K562 (cell line): ENCODE measurements around the gene DRC3. TPM values are rescaled to one million over a fixed set of nuclear protein-coding genes. Genes with fewer than 3 reads are reported as not detected.

ENCODE experiments used
- ATAC-seq: fragments of 200-7000 bp; cut with Tn5 transposase; 3 replicates; pipeline ENCODE4 v1.9.1; 2020; ENCODE audit warnings: moderate library complexity
- BruUV-seq: library from RNA; stranded (reverse); fragments of 400-500 nt; replicated peaks from 2 replicates; lab custom pipeline; 2021; lab: Mats Ljungman, UMichigan
- CTCF ChIA-PET: fragments of 300-600 bp; formaldehyde crosslinking; extraction: SDS; loops from one replicate; lab custom pipeline; 2021; ENCODE audit warnings: low intra/inter-chr PET ratio; lab: Yijun Ruan, JAX
- POLR2A ChIA-PET: fragments of 300-600, 350-650 bp; sonication (Branson Sonifier 250); formaldehyde crosslinking; extraction: SDS; loops from one replicate; lab custom pipeline; 2021; ENCODE audit warnings: antibody characterized with exemption, inconsistent platforms; lab: Yijun Ruan, JAX
- DNase-seq, 4 experiments: peaks; one replicate each; pipeline versions ENCODE4 v3.0.0 to v3.0.0-alpha.2; 2011 to 2018; ENCODE audit warnings: low spot score in 3 of 4, mixed read lengths in 3 of 4; ENCODE audit errors: extremely low read depth in 1 of 4
- FAIRE-seq: peaks from 2 replicates; lab custom pipeline; 2011; peaks lifted over from hg19 to GRCh38; lab: Jason Lieb, UNC
- H2AFZ ChIP-seq: 2 replicates; pipeline ENCODE4 v1.6.0; 2011; ENCODE audit warnings: low read depth, low read length, control low read depth, inconsistent platforms
- H3K27ac ChIP-seq: fragments of 200-600 bp; 3 replicates; pipeline ENCODE4 v1.8.0; 2011; ENCODE audit warnings: low read depth, mild to moderate bottlenecking, control low read depth, inconsistent platforms, low read length, moderate library complexity, mixed read lengths; ENCODE audit errors: extremely low read depth
- H3K27me3 ChIP-seq, 2 experiments: fragments of 300-600 bp in 1 of 2; 2 replicates in 1 of 2; 3 replicates in 1 of 2; pipeline versions ENCODE4 v1.6.0 to v1.8.0; 2011; ENCODE audit warnings: inconsistent platforms in 2 of 2, low read length in 2 of 2, mild to moderate bottlenecking in 1 of 2, mixed read lengths in 1 of 2, moderate library complexity in 1 of 2; ENCODE audit not compliant: control insufficient read depth in 2 of 2, insufficient read depth in 2 of 2
- H3K36me3 ChIP-seq: fragments of 300-600 bp; 3 replicates; pipeline ENCODE4 v1.8.0; 2011; ENCODE audit warnings: mild to moderate bottlenecking, low read length, inconsistent platforms; ENCODE audit not compliant: control insufficient read depth, insufficient read depth
- H3K4me1 ChIP-seq, 2 experiments: fragments of 200-600 bp in 1 of 2; replicated peaks in 1 of 2; 2 replicates in 1 of 2; 3 replicates in 1 of 2; pipeline versions ENCODE4 v1.5.1 to v1.8.0; 2011; ENCODE audit warnings: inconsistent platforms in 2 of 2, low read length in 2 of 2, mild to moderate bottlenecking in 1 of 2, mixed read lengths in 1 of 2, moderate library complexity in 1 of 2; ENCODE audit not compliant: control insufficient read depth in 2 of 2, insufficient read depth in 2 of 2
- H3K4me2 ChIP-seq: 2 replicates; pipeline ENCODE4 v1.6.1; 2011; ENCODE audit warnings: low read length, control low read depth, inconsistent platforms, mixed read lengths; ENCODE audit not compliant: insufficient read depth
- H3K4me3 ChIP-seq: fragments of 200-600 bp; sonication (generic), shearing (Covaris generic); 2 replicates; pipeline ENCODE4 v1.5.1; 2016; ENCODE audit warnings: control low read depth, inconsistent platforms
- H3K79me2 ChIP-seq: fragments of 200-600 bp; 3 replicates; pipeline ENCODE4 v1.8.0; 2011; ENCODE audit warnings: low read length, inconsistent platforms; ENCODE audit not compliant: control insufficient read depth, insufficient read depth
- H3K9ac ChIP-seq, 2 experiments: 2 replicates each; pipeline versions ENCODE4 v1.6.0 to v1.6.1; 2011; ENCODE audit warnings: low read depth in 2 of 2, low read length in 2 of 2, control low read depth in 1 of 2, inconsistent platforms in 1 of 2, mild to moderate bottlenecking in 1 of 2, mixed read lengths in 1 of 2; ENCODE audit not compliant: insufficient read depth in 1 of 2
- H3K9me1 ChIP-seq: one replicate; pipeline ENCODE4 v1.6.0; 2011; ENCODE audit warnings: inconsistent platforms, mild to moderate bottlenecking, low read length, moderate library complexity; ENCODE audit not compliant: control insufficient read depth, insufficient read depth
- H3K9me3 ChIP-seq: replicated peaks from 2 replicates; pipeline ENCODE4 v1.5.1; 2011; ENCODE audit warnings: low read depth, low read length, inconsistent platforms; ENCODE audit not compliant: control insufficient read depth, insufficient read depth
- H4K20me1 ChIP-seq: replicated peaks from 2 replicates; pipeline ENCODE4 v1.6.1; 2011; ENCODE audit warnings: low read length, inconsistent platforms, mixed read lengths; ENCODE audit not compliant: control insufficient read depth, insufficient read depth
- DPF2 ChIP-seq: fragments of 450-650 bp; IDR thresholded peaks from 2 replicates; pipeline ENCODE4 v1.6.1; 2016
- ELF4 ChIP-seq: fragments of 450-650 bp; formaldehyde crosslinking; IDR thresholded peaks from 2 replicates; pipeline ENCODE4 v1.4.0; 2022; ENCODE audit warnings: missing genetic modification characterization
- GABPA ChIP-seq: fragments of 200-800 bp; sonication (Bioruptor generic); conservative IDR thresholded peaks from 2 replicates; pipeline ENCODE4 v1.6.1; 2016; ENCODE audit warnings: low read depth, missing genetic modification characterization, missing compliant biosample characterization
- HOXB6 ChIP-seq: fragments of 250-450 bp; sonication (Bioruptor Pico); IDR thresholded peaks from 2 replicates; pipeline ENCODE4 v1.5.1; 2022; ENCODE audit warnings: mild to moderate bottlenecking, borderline replicate concordance
- ILF3 ChIP-seq: fragments of 450-650 bp; IDR thresholded peaks from 2 replicates; pipeline ENCODE4 v1.6.1; 2018; ENCODE audit warnings: antibody characterized with exemption, mild to moderate bottlenecking, moderate library complexity, borderline replicate concordance
- JUND ChIP-seq, 2 experiments: IDR thresholded peaks; 2 replicates in 1 of 2; 3 replicates in 1 of 2; pipeline ENCODE4 v1.6.1; 2011; ENCODE audit warnings: borderline replicate concordance in 2 of 2, low read depth in 2 of 2, low read length in 2 of 2, improper control_type of control experiment in 1 of 2, missing biosample characterization in 1 of 2, missing genetic modification characterization in 1 of 2, missing genetic modification reagents in 1 of 2
- NEUROD1 ChIP-seq: fragments of 150-350 bp; IDR thresholded peaks from 2 replicates; pipeline ENCODE4 v1.6.1; 2014; ENCODE audit warnings: borderline replicate concordance, low read length, low read depth; ENCODE audit not compliant: partially characterized antibody
- PHB ChIP-seq: fragments of 250-450 bp; sonication (Bioruptor Pico); IDR thresholded peaks from 2 replicates; pipeline ENCODE4 v1.5.0; 2021
- POLR3A ChIP-seq: IDR thresholded peaks from 2 replicates; pipeline ENCODE4 v1.6.1; 2011; ENCODE audit warnings: borderline replicate concordance, mild to moderate bottlenecking, moderate library complexity; ENCODE audit not compliant: insufficient read length, insufficient read depth; ENCODE audit errors: extremely low read depth
- RAD51 ChIP-seq: fragments of 450-650 bp; IDR thresholded peaks from 2 replicates; pipeline ENCODE4 v1.7.1; 2016; ENCODE audit warnings: low read depth, mild to moderate bottlenecking, borderline replicate concordance
- YY1 ChIP-seq, 3 experiments: IDR thresholded peaks; 2 replicates each; pipeline ENCODE4 v1.6.1; 2011; ENCODE audit warnings: low read length in 2 of 3, mild to moderate bottlenecking in 2 of 3, moderate library complexity in 2 of 3, borderline replicate concordance in 1 of 3, control low read depth in 1 of 3, low read depth in 1 of 3; ENCODE audit not compliant: insufficient read depth in 3 of 3, insufficient replicate concordance in 2 of 3, control insufficient read depth in 1 of 3, insufficient read length in 1 of 3; ENCODE audit errors: extremely low read depth in 1 of 3
- ZNF584 ChIP-seq: fragments of 200-800 bp; sonication (Bioruptor generic); IDR thresholded peaks from 2 replicates; pipeline ENCODE4 v1.6.1; 2016; ENCODE audit warnings: low read depth, mild to moderate bottlenecking, missing genetic modification characterization, missing compliant biosample characterization
- WGBS: fragments of 100-300 bp; shearing (Covaris generic); methylation state at CpG from one replicate; pipeline ENCODE4 v1.1.6; 2016; ENCODE audit warnings: low coverage, mixed read lengths; ENCODE audit not compliant: insufficient coverage; ENCODE audit errors: missing lambda C conversion rate; 5-methylcytosine and 5-hydroxymethylcytosine counted together
- in situ Hi-C: fragments of 300-500 bp; cut with MboI; formaldehyde crosslinking; loops from 4 replicates; pipeline ENCODE4 v1.15.0; 2018; ENCODE audit warnings: inconsistent platforms, mixed read lengths
- intact Hi-C: fragments of 100-400 bp; cut with micrococcal nuclease; formaldehyde crosslinking; loops from 2 replicates; pipeline ENCODE4 v1.14.2; 2022
- polyA plus RNA-seq, 8 experiments: library from polyadenylated mRNA; depleted of rRNA in 4 of 8; stranded (reverse) in 5 of 8; unstranded in 3 of 8; fragments of >200 nt; fragmentation: Nextera tagmentation in 2 of 8; fragmentation: Illumina TruSeq in 1 of 8; extraction: Ambion mirVana in 2 of 8; extraction: Trizol in 1 of 8; gene quantifications; 2 replicates each; pipeline versions ENCODE4 v1.2.1 to v1.2.3, GENCODE V29; 2011 to 2014; ENCODE audit warnings: inconsistent platforms in 1 of 8, missing spikeins in 1 of 8
- total RNA-seq, 7 experiments: library from RNA; depleted of rRNA in 6 of 7; stranded (reverse); fragments of >200 nt in 6 of 7; fragmentation: Illumina TruSeq in 2 of 7; extraction: Trizol in 2 of 7; gene quantifications; 2 replicates each; pipeline versions ENCODE4 v1.2.1 to v1.2.3, GENCODE V29; 2011 to 2021; ENCODE audit warnings: low replicate concordance in 1 of 7
- TF ChIP-seq, protein P1 (sequence below), 3 experiments: IDR thresholded peaks in 2 of 3; conservative IDR thresholded peaks in 1 of 3; 2 replicates each; pipeline ENCODE4 v1.5.1; 2011 to 2012; ENCODE audit warnings: low read length in 3 of 3, mild to moderate bottlenecking in 3 of 3, control low read depth in 2 of 3, improper control_type of control experiment in 1 of 3, inconsistent platforms in 1 of 3, low read depth in 1 of 3, mixed read lengths in 1 of 3, moderate library complexity in 1 of 3; ENCODE audit not compliant: insufficient read depth in 2 of 3
- TF ChIP-seq, protein P2 (sequence below): fragments of 250-450 bp; sonication (Bioruptor Pico); IDR thresholded peaks from 2 replicates; pipeline ENCODE4 v1.5.0; 2021; ENCODE audit warnings: mild to moderate bottlenecking, borderline replicate concordance
- TF ChIP-seq, protein P3 (sequence below): IDR thresholded peaks from 3 replicates; pipeline ENCODE4 v1.6.1; 2011; ENCODE audit warnings: borderline replicate concordance, mild to moderate bottlenecking; ENCODE audit not compliant: insufficient read length, insufficient read depth

DRC3 gene
- total and polyA plus RNA-seq, 9 of the 15 experiments (the other 6 are each of a cell fraction or from before 2014, with no cell fraction given) = 0.10 to 0.84 (median 0.30) TPM; not detected in 3

GRCh38 chr17:18014006-18014405 is 41.3 kb downstream of the DRC3 start:
- no peak for DNase-seq
- in situ Hi-C loops = no loop called here
- H2AFZ ChIP-seq = no peak overlapping the region
- TF ChIP-seq, protein P1, sequence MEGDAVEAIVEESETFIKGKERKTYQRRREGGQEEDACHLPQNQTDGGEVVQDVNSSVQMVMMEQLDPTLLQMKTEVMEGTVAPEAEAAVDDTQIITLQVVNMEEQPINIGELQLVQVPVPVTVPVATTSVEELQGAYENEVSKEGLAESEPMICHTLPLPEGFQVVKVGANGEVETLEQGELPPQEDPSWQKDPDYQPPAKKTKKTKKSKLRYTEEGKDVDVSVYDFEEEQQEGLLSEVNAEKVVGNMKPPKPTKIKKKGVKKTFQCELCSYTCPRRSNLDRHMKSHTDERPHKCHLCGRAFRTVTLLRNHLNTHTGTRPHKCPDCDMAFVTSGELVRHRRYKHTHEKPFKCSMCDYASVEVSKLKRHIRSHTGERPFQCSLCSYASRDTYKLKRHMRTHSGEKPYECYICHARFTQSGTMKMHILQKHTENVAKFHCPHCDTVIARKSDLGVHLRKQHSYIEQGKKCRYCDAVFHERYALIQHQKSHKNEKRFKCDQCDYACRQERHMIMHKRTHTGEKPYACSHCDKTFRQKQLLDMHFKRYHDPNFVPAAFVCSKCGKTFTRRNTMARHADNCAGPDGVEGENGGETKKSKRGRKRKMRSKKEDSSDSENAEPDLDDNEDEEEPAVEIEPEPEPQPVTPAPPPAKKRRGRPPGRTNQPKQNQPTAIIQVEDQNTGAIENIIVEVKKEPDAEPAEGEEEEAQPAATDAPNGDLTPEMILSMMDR (IDR thresholded peaks at IDR 0.05 in 2 of 3, conservative IDR thresholded peaks at IDR 0.05 in 1 of 3; ENCODE audit: insufficient read depth in 2 of 3, low read depth in 1 of 3, low read length in 3 of 3) = no peak
- no peak for TF ChIP-seq RAD51
- TF ChIP-seq ILF3 = no peak
- TF ChIP-seq JUND (IDR thresholded peaks at IDR 0.05; ENCODE audit: borderline replicate concordance, low read depth, low read length) = no peak
- TF ChIP-seq JUND (tag; IDR thresholded peaks at IDR 0.05; ENCODE audit: borderline replicate concordance, low read depth, low read length) = no peak
- TF ChIP-seq PHB (CRISPR knock-in tag) = no peak
- no peak for TF ChIP-seq NEUROD1
- no peak for TF ChIP-seq HOXB6
- TF ChIP-seq, protein P2, sequence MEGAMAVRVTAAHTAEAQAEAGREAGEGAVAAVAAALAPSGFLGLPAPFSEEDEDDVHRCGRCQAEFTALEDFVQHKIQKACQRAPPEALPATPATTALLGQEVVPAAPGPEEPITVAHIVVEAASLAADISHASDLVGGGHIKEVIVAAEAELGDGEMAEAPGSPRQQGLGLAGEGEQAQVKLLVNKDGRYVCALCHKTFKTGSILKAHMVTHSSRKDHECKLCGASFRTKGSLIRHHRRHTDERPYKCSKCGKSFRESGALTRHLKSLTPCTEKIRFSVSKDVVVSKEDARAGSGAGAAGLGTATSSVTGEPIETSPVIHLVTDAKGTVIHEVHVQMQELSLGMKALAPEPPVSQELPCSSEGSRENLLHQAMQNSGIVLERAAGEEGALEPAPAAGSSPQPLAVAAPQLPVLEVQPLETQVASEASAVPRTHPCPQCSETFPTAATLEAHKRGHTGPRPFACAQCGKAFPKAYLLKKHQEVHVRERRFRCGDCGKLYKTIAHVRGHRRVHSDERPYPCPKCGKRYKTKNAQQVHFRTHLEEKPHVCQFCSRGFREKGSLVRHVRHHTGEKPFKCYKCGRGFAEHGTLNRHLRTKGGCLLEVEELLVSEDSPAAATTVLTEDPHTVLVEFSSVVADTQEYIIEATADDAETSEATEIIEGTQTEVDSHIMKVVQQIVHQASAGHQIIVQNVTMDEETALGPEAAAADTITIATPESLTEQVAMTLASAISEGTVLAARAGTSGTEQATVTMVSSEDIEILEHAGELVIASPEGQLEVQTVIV (CRISPR knock-in tag) = no peak
- TF ChIP-seq GABPA (tag) = no peak
- TF ChIP-seq, protein P3, sequence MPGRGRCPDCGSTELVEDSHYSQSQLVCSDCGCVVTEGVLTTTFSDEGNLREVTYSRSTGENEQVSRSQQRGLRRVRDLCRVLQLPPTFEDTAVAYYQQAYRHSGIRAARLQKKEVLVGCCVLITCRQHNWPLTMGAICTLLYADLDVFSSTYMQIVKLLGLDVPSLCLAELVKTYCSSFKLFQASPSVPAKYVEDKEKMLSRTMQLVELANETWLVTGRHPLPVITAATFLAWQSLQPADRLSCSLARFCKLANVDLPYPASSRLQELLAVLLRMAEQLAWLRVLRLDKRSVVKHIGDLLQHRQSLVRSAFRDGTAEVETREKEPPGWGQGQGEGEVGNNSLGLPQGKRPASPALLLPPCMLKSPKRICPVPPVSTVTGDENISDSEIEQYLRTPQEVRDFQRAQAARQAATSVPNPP = no peak
- TF ChIP-seq DPF2 = no peak
- no peak for TF ChIP-seq ZNF584
- TF ChIP-seq ELF4 (CRISPR knock-in tag) = no peak
- no peak for TF ChIP-seq POLR3A
- no peak for TF ChIP-seq YY1 (IDR thresholded peaks at IDR 0.05; ENCODE audit: borderline replicate concordance in 1 of 3, control insufficient read depth in 1 of 3, extremely low read depth in 1 of 3, insufficient read depth in 3 of 3, insufficient read length in 1 of 3, insufficient replicate concordance in 2 of 3, low read depth in 1 of 3, low read length in 2 of 3)
- TF ChIP-seq, all 486 proteins: peak for 0
- H3K27ac ChIP-seq = no peak overlapping the region
- H4K20me1 ChIP-seq = 0 out of 2 replicates have a peak, but pooled peaks cover 5% of the 10 kb centered on the region
- no peaks in the 10 kb centered on the region for H3K9me3 ChIP-seq
- H3K79me2 ChIP-seq = no peaks in the 10 kb centered on the region
- CTCF ChIA-PET = no interaction called here
- WGBS = 92% methylated on average over 4 of the region's 6 CpGs
- no peaks in the 10 kb centered on the region for H3K27me3 ChIP-seq
- H3K9me1 ChIP-seq = no peaks in the 10 kb centered on the region
- no peak overlapping the region for H3K4me3 ChIP-seq
- no peak overlapping the region for H3K9ac ChIP-seq
- intact Hi-C loops = no loop called here
- FAIRE-seq (no peak), ATAC-seq (no peak)
- peaks cover 8% of the 10 kb centered on the region; the same call in 2 of the 3 replicates for H3K36me3 ChIP-seq
- POLR2A ChIA-PET = interaction anchor here (0.5 to 1.0 kb wide), 3 partner anchors 9 to 95 kb away, joined by 3 to 4 read pairs (median 3); no protein-coding TSS in a partner anchor
- no TSS peak for BruUV-seq
- peaks cover 6 to 18% of the 10 kb centered on the region in 2 experiments; a peak in 4 of 5 replicates for H3K4me1 ChIP-seq
- H3K4me2 ChIP-seq = no peak overlapping the region
